CD4-positive, alpha-beta T cell treated with Interleukin-2 at 100 ng/mL for 4 hours (primary cell): ENCODE data around the gene MFAP4.
A peak's percentile ranks its signal among the peaks of the same experiment; 100 is the strongest.

ENCODE experiments used
- DNase-seq: peaks from one replicate; pipeline ENCODE4 v3.0.0-alpha.2; 2020; ENCODE audit warnings: low spot score

MFAP4 gene

DNA sequence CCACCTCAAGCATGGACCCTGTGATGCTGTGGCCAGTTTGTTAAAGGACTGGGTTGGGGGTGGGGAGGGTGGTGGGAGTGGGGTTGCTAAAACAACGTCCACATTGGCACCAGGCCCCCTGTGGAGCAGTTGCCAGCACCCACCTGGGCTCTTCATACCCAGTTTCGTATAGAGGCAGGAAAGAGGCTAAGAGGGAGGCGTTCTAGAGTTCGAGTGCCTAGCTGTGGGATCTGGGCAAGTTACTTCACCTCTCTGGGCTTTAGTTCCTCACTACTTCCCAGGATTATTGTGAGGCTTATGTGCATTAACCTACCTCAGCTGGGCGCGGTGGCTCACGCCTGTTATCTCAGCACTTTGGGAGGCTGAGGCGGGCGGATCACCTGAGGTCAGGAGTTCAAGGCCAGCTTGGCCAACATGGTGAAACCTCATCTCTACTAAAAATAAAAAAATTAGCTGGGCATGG is 1.4 kb downstream of the MFAP4 start:
- no peak for DNase-seq

- no peak for DNase-seq
Observed at GRCh38 chr17:19384723-19385391, 2.1 kb downstream of the MFAP4 start.

GRCh38 chr17:19383681-19384470 is 3.1 kb downstream of the MFAP4 start:
- no peak for DNase-seq

DNA sequence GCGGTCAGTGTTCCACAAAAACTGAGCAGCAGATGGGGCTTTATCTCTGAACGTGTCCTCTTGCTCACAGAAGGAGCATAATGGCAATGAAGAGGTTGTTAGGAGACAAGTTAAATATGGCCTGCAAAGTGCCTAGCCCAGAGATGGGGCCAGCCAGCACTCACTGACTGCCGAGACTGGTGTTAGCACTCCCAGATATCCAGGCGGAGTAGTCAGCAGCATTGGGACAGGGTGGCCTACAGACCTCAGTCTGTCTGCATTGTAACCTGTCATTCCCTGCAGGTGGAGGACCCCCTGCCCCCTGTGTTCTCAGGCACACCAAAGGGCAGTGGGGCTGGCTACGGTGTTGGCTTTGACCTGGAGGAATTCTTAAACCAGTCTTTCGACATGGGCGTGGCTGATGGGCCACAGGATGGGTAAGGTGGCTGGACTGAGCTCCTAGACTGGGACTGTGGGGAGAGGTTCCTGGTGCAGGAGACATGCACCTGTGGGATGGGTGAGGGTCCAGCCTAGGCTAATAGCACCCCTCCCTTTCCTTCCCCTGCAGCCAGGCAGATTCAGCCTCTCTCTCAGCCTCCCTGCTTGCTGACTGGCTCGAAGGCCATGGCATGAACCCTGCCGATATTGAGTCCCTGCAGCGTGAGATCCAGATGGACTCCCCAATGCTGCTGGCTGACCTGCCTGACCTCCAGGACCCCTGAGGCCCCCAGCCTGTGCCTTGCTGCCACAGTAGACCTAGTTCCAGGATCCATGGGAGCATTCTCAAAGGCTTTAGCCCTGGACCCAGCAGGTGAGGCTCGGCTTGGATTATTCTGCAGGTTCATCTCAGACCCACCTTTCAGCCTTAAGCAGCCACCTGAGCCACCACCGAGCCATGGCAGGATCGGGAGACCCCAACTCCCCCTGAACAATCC is 4.2 kb downstream of the MFAP4 start:
- DNase-seq: no peak

DNA sequence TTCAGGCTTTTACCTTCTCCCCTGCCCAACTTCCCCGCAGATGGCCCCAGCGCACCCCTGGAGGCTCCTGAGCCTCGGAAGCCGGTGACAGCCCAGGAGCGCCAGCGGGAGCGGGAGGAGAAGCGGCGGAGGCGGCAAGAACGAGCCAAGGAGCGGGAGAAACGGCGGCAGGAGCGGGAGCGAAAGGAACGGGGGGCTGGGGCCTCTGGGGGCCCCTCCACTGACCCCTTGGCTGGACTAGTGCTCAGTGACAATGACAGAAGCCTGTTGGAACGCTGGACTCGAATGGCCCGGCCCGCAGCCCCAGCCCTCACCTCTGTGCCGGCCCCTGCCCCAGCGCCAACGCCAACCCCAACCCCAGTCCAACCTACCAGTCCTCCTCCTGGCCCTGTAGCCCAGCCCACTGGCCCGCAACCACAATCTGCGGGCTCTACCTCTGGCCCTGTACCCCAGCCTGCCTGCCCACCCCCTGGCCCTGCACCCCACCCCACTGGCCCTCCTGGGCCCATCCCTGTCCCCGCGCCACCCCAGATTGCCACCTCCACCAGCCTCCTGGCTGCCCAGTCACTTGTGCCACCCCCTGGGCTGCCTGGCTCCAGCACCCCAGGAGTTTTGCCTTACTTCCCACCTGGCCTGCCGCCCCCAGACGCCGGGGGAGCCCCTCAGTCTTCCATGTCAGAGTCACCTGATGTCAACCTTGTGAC is 5.1 kb downstream of the MFAP4 start:
- DNase-seq: no peak

DNA sequence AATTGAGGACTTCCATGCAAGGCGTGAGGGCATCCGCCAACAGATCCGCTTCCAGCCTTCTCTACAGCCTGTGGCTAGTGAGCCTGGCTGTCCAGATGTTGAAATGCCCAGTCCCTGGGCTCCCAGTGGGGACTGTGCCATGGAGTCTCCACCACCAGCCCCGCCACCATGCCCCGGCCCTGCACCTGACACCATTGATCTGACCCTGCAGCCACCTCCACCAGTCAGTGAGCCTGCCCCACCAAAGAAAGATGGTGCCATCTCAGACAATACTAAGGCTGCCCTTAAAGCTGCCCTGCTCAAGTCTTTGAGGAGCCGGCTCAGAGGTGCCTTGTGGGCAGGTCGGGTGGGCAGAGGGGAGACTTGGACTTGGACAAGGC is 5.6 kb downstream of the MFAP4 start:
- no peak for DNase-seq

- DNase-seq: no peak
Observed at GRCh38 chr17:19380481-19381301, 6.3 kb downstream of the MFAP4 start.

GRCh38 chr17:19379361-19380065 is 7.5 kb downstream of the MFAP4 start:
- DNase-seq: no peak

- no peak for DNase-seq
Observed at GRCh38 chr17:19378416-19379360, 8.3 kb downstream of the MFAP4 start, which contains the start of gene MAPK7. MAPK7 (plus strand) TSS chr17:19378498; CDS start chr17:19378901, 403 bp downstream.

- DNase-seq: peak; percentile 97
Observed at GRCh38 chr17:19377602-19378415, 9.2 kb downstream of the MFAP4 start.

GRCh38 chr17:19376811-19377210 is 10.2 kb downstream of the MFAP4 start:
- DNase-seq: no peak

- no peak for DNase-seq
Observed at GRCh38 chr17:19375732-19376131, 11.3 kb downstream of the MFAP4 start.

DNA sequence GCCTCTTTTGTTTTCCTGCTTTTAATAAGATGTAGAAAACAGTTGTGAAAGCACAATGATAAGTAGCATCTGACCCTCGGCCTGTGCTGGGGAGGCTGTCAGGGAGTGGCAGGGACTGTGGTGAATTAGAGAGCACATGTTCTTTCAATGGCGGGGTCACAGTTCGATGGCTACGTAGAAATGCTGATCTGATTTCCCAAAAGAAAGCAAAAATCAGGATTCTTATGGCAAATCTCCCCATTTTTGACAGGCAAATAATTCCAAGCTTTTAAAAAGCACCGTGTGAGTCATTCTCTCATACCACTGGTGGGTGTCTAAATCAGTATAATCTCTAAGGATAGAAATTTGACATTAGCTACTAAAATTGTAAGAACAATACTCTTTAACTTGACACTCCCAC is 12.9 kb downstream of the MFAP4 start:
- DNase-seq: no peak

DNA sequence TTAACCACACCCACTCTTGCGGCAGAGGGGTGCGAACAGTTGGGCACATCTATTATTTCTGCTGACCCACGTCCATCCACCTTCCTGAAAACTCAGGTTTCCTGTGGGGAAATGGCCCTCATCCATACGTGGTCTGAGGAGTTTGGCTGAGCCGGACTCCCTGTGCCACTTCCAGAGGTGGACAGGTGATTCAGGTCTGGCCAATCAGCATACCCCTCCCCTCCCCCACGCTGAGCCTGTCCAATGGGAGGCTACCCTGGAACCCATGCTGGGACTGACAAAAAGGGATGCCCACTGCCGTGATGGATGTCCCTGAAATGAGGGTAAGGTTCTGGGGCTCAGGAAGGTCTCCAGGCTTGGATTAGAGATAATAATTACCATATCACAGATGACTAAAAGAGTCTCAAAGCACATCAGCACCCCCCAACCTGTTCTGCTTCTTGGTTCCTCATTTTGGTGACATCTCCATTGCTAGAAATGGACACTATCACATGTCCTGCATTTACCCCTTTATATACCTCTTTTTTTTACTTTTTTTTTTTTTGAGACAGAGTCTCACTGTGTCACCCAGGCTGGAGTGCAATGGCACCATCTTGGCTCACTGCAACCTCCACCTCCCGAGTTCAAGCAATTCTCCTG is 14.0 kb downstream of the MFAP4 start:
- no peak for DNase-seq

DNA sequence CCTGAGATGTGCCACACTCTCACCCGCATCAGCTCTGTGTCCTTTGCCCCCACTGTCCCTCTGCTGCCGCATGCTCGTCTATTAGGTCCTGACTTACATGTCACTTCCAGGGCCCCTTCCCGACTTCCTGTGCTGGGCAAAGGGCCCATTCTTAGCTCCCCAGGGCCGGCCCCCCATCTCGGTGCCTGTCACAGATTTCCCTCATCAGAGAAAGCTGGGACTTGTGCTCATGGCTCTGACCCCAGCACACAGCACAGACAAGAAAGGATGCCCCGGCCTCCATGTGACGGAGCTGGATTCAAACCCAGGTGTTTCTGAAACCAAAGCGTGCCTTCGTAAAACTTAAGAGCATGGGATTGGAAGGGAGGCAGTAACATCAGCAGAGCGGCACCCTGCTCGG is 14.6 kb downstream of the MFAP4 start:
- DNase-seq: no peak

GRCh38 chr17:19372011-19372370 is 15.0 kb downstream of the MFAP4 start:
- no peak for DNase-seq

GRCh38 chr17:19371259-19372010 is 15.6 kb downstream of the MFAP4 start:
- peak; percentile 22 for DNase-seq
